ENCODE data around the gene DUSP16.

- TF ChIP-seq CTBP1 (IDR thresholded peaks at IDR 0.05; ENCODE audit: borderline replicate concordance): no peak
- TF ChIP-seq FOXM1 (IDR thresholded peaks at IDR 0.05; ENCODE audit: borderline replicate concordance): no peak
- no peak for TF ChIP-seq NFRKB (IDR thresholded peaks at IDR 0.05)
- TF ChIP-seq ZNF384 (IDR thresholded peaks at IDR 0.05): no peak
- TF ChIP-seq SP1 (IDR thresholded peaks at IDR 0.05): no peak
- TF ChIP-seq LEF1 (IDR thresholded peaks at IDR 0.05; ENCODE audit: borderline replicate concordance): no peak
- TF ChIP-seq BHLHE40 (IDR thresholded peaks at IDR 0.05; ENCODE audit: borderline replicate concordance): no peak
Measured at GRCh38 chr12:12486661-12487240, 75.9 kb downstream of the DUSP16 start.

All from HEK293T (cell line).